GM19238 (cell line): Measurements from ENCODE around the gene FAM83E.
"Not testable (repeated sequence)": the region's sequence is repeated elsewhere in the genome, so short reads cannot be mapped to it uniquely, and the experiment has no call there.

Source experiments
- DNase-seq: peaks from one replicate; pipeline ENCODE4 v3.0.0; 2011; ENCODE audit warnings: low spot score; ENCODE audit not compliant: insufficient read length

Gene FAM83E

GRCh38 chr19:48578891-48579290 is 36.0 kb downstream of the FAM83E start:
- DNase-seq: no peak

GRCh38 chr19:48577908-48578307 is 37.0 kb downstream of the FAM83E start:
- DNase-seq: not testable (repeated sequence)

- no peak for DNase-seq
Measured at GRCh38 chr19:48575931-48576622, 38.8 kb downstream of the FAM83E start.

- no peak for DNase-seq
Measured at GRCh38 chr19:48573163-48573505, 41.7 kb downstream of the FAM83E start.

- no peak for DNase-seq
Measured at GRCh38 chr19:48571378-48572162, 43.3 kb downstream of the FAM83E start.

GRCh38 chr19:48569814-48570213 is 45.1 kb downstream of the FAM83E start:
- no peak for DNase-seq

- DNase-seq: no peak
Measured at GRCh38 chr19:48568345-48568886, 46.5 kb downstream of the FAM83E start.

- no peak for DNase-seq
Measured at GRCh38 chr19:48565090-48565489, 49.8 kb downstream of the FAM83E start.
